Measurements from ENCODE around the gene SULT1C3. TPM values are rescaled to one million over a fixed set of nuclear protein-coding genes. Genes with fewer than 3 reads are reported as not detected.

The SULT1C3 gene
- total RNA-seq, 6 experiments from 2014 or later = not detected

DNA sequence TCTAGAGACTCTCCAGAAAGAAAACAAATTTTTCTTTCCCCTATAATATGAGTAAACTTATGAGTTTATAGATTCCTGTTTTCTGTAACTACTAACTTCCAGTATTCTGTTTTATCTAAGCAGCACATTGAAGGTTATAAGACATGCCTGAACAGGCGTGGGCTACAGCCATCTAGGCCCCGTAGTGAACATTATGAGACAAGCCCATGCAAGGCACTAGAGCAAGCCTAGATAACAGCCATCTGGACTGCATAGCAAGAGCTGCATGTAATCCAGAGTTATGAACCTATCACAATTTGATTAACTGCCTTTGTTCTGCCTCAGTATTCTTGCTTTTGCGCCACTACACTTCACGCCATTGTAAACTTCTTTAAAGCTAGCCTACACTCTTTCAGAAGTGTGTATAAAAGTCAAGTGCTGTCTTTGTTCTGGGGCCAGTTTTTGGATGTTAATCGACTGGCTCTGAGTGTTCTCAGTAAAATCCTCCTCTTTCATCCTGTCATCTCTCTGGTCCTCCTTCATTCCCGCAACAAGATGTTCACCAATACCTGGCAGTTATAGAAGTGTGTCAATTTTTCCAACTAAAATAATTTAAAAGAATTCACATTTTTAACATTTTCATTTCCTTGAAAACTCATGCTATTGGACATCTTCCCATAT lies 3.0 kb upstream of the SULT1C3 start:
- peaks cover 11% of the 10 kb centered on the region for H3K9me3 Mint-ChIP-seq
- TF ChIP-seq, protein P1, sequence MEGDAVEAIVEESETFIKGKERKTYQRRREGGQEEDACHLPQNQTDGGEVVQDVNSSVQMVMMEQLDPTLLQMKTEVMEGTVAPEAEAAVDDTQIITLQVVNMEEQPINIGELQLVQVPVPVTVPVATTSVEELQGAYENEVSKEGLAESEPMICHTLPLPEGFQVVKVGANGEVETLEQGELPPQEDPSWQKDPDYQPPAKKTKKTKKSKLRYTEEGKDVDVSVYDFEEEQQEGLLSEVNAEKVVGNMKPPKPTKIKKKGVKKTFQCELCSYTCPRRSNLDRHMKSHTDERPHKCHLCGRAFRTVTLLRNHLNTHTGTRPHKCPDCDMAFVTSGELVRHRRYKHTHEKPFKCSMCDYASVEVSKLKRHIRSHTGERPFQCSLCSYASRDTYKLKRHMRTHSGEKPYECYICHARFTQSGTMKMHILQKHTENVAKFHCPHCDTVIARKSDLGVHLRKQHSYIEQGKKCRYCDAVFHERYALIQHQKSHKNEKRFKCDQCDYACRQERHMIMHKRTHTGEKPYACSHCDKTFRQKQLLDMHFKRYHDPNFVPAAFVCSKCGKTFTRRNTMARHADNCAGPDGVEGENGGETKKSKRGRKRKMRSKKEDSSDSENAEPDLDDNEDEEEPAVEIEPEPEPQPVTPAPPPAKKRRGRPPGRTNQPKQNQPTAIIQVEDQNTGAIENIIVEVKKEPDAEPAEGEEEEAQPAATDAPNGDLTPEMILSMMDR (IDR thresholded peaks at IDR 0.05) = no peak
- peaks cover under 1% of the 10 kb centered on the region; the same call in 1 of the 2 replicates for H3K4me1 Mint-ChIP-seq (ENCODE audit: low read depth)
- H3K27ac Mint-ChIP-seq = no peak overlapping the region
- no peak overlapping the region for H3K4me3 Mint-ChIP-seq
- no peaks in the 10 kb centered on the region for H3K36me3 Mint-ChIP-seq (ENCODE audit: low read depth)
- H3K27me3 Mint-ChIP-seq (ENCODE audit: insufficient read depth) = no peaks in the 10 kb centered on the region
- DNase-seq = no peak

DNA sequence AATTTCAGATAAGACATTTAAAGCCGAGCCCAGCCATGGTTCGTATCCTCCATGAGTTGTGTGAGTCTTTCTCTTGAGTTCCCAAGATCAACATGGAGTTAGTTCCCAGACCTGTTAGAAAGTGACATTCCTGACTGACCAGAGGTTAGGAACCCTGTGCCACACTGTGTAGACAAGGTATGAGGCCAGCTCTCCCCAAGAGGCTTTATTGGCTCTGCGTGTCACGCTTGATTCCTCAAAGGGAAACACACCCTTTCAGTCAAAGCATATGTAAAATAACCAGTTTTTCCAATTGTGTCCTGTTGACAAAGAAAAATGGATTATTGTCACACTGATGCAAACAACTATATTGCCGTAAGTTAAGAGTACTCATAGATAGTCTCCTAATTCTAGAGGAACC lies 1.2 kb downstream of the SULT1C3 start:
- H3K4me3 Mint-ChIP-seq = no peak overlapping the region
- no peak for DNase-seq
- no peaks in the 10 kb centered on the region; the same call in 1 of the 2 replicates for H3K27me3 Mint-ChIP-seq (ENCODE audit: insufficient read depth)
- H3K36me3 Mint-ChIP-seq (ENCODE audit: low read depth) = peaks cover 3% of the 10 kb centered on the region
- peaks cover 8% of the 10 kb centered on the region; the same call in 1 of the 2 replicates for H3K4me1 Mint-ChIP-seq (ENCODE audit: low read depth)
- no peak overlapping the region for H3K27ac Mint-ChIP-seq
- TF ChIP-seq, protein P1 (IDR thresholded peaks at IDR 0.05) = no peak
- peaks cover 20% of the 10 kb centered on the region for H3K9me3 Mint-ChIP-seq

DNA sequence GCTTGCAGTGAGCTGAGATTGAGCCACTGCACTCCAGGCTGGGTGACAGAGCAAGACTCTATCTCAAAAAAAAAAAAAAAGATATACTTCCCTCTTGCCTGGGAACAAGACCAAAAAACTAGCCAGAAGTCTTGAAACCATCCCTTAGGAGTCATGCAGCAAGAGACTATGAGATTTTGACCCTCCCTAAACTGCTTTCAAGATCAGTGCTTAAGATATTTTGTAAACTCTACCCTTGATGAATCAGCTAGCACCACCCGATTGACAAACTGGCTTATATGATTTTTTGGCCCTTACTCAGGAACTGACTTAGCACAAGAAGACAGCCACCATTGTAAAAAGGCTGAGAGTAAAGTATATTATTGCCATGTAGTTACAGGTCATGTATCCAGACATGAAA lies 3.8 kb downstream of the SULT1C3 start:
- Mint-ChIP-seq H3K27me3 (ENCODE audit: insufficient read depth) (no peaks in the 10 kb centered on the region; the same call in 1 of the 2 replicates), H3K4me1 (ENCODE audit: low read depth) (peaks cover 8% of the 10 kb centered on the region; the same call in 1 of the 2 replicates), H3K9me3 (peaks cover 12% of the 10 kb centered on the region), H3K36me3 (ENCODE audit: low read depth) (peaks cover 6% of the 10 kb centered on the region), H3K4me3 (no peak overlapping the region), H3K27ac (no peak overlapping the region)
- peak; percentile 26 for DNase-seq
- TF ChIP-seq, protein P1 (IDR thresholded peaks at IDR 0.05) = no peak

DNA sequence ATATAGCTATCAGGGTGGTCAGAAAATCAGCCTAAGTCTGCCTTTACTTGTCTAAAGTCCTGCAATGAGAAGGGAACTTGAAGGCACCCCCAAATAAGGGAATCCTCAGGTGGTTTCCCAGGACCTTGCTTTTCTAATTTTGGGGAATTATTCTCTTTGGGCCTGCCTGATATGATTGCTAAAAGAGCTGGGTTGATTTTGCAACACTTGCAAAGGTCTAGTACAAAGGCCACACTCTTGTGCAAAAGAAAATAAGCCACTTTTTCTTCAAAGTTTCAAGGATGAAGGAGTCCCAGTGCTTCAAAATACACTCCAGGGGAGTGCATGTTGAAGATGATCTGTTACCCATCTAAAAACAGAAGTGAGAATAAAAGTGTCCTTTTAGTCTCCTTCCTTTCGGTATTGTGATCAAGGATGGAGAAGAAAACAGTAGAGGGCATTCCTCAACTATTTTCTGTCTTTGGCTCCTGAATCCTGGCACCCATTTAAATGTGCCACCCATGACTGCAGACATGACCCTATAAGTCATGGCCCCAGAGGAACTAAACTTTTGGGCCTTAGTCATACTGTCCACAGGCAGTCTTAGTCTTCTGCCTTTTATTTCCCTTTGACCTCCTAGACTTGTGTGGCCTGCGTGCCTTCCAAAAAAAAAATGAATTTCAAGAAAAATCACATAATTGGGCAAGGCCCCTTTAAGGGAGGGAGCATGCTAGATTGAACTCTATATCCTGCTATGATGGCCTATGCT lies 5.1 kb downstream of the SULT1C3 start:
- Mint-ChIP-seq H3K27ac (no peak overlapping the region), H3K9me3 (peaks cover 12% of the 10 kb centered on the region), H3K36me3 (ENCODE audit: low read depth) (peaks cover 6% of the 10 kb centered on the region), H3K27me3 (ENCODE audit: insufficient read depth) (no peaks in the 10 kb centered on the region; the same call in 1 of the 2 replicates), H3K4me1 (ENCODE audit: low read depth) (peaks cover 8% of the 10 kb centered on the region; the same call in 1 of the 2 replicates), H3K4me3 (no peak overlapping the region)
- DNase-seq = no peak
- TF ChIP-seq, protein P1 (IDR thresholded peaks at IDR 0.05) = no peak

DNA sequence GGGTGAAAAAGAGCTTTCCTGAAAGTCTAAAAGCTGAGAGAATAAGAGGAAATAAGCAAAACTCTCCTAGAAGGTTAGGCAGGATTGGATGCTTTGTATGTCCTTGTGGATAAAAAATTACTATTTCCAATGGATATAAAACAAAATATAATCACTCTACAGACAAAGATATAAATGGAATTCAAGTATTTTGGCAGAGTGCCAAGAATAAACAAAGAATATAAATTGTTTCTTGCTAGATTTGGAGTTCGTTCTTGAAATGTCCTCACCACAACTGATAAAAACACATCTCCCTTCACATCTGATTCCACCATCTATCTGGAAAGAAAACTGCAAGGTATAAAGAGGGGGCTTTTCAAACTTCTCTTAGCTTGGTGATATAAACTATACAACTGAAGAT lies 13.3 kb downstream of the SULT1C3 start:
- no peaks in the 10 kb centered on the region for H3K36me3 Mint-ChIP-seq (ENCODE audit: low read depth)
- peaks cover 8% of the 10 kb centered on the region for H3K4me1 Mint-ChIP-seq (ENCODE audit: low read depth)
- H3K9me3 Mint-ChIP-seq = no peaks in the 10 kb centered on the region
- peaks cover 4% of the 10 kb centered on the region; the same call in 1 of the 2 replicates for H3K27me3 Mint-ChIP-seq (ENCODE audit: insufficient read depth)
- no peak overlapping the region for H3K4me3 Mint-ChIP-seq
- no peak for DNase-seq
- TF ChIP-seq, protein P1 (IDR thresholded peaks at IDR 0.05) = no peak
- no peak overlapping the region for H3K27ac Mint-ChIP-seq

All from HFFc6 (cell line).